ENCODE measurements around the gene TRAK1.

The TRAK1 gene

GRCh38 chr3:42229266-42229941 lies 138.2 kb downstream of the TRAK1 start:
- DNase-seq (ENCODE audit: low read depth in 2 of 2, low spot score in 1 of 2), result no peak

GRCh38 chr3:42229942-42230688 lies 139.0 kb downstream of the TRAK1 start:
- DNase-seq (ENCODE audit: low read depth in 2 of 2, low spot score in 1 of 2), result no peak

GRCh38 chr3:42230860-42231259 lies 139.7 kb downstream of the TRAK1 start:
- DNase-seq (ENCODE audit: low read depth in 2 of 2, low spot score in 1 of 2), result no peak

- DNase-seq (ENCODE audit: low read depth in 2 of 2, low spot score in 1 of 2), result no peak
Observed at GRCh38 chr3:42235532-42235931, 144.4 kb downstream of the TRAK1 start.

GRCh38 chr3:42236611-42237010 lies 145.5 kb downstream of the TRAK1 start:
- no peak for DNase-seq (ENCODE audit: low read depth in 2 of 2, low spot score in 1 of 2)

- DNase-seq (ENCODE audit: low read depth in 2 of 2, low spot score in 1 of 2), result no peak
Observed at GRCh38 chr3:42246091-42246490, 154.9 kb downstream of the TRAK1 start.

- DNase-seq (ENCODE audit: low read depth in 2 of 2, low spot score in 1 of 2), result peak; percentile 24 to 37
Observed at GRCh38 chr3:42247576-42248027, 156.4 kb downstream of the TRAK1 start.

GRCh38 chr3:42250761-42251160 lies 159.6 kb downstream of the TRAK1 start:
- no peak for DNase-seq (ENCODE audit: low read depth in 2 of 2, low spot score in 1 of 2)

- DNase-seq (ENCODE audit: low read depth in 2 of 2, low spot score in 1 of 2), result no peak
Observed at GRCh38 chr3:42254566-42254965, 163.4 kb downstream of the TRAK1 start.

GRCh38 chr3:42256135-42256819 lies 165.1 kb downstream of the TRAK1 start:
- DNase-seq (ENCODE audit: low read depth in 2 of 2, low spot score in 1 of 2), result no peak

- DNase-seq (ENCODE audit: low read depth in 2 of 2, low spot score in 1 of 2), result no peak
Observed at GRCh38 chr3:42257007-42257406, 165.8 kb downstream of the TRAK1 start.

- DNase-seq (ENCODE audit: low read depth in 2 of 2, low spot score in 1 of 2), result no peak
Observed at GRCh38 chr3:42262525-42262924, 171.4 kb downstream of the TRAK1 start.

GRCh38 chr3:42263354-42264346 lies 172.5 kb downstream of the TRAK1 start:
- DNase-seq (ENCODE audit: low read depth in 2 of 2, low spot score in 1 of 2), result no peak

GRCh38 chr3:42264399-42265058 lies 173.4 kb downstream of the TRAK1 start:
- no peak for DNase-seq (ENCODE audit: low read depth in 2 of 2, low spot score in 1 of 2)

GRCh38 chr3:42265059-42265991 lies 174.2 kb downstream of the TRAK1 start:
- no peak for DNase-seq (ENCODE audit: low read depth in 2 of 2, low spot score in 1 of 2)

- no peak for DNase-seq (ENCODE audit: low read depth in 2 of 2, low spot score in 1 of 2)
Observed at GRCh38 chr3:42266085-42266484, 174.9 kb downstream of the TRAK1 start, which contains the start of gene CCK. CCK (minus strand) TSS chr3:42266185; CDS start chr3:42263630, 2,555 bp downstream.

- DNase-seq (ENCODE audit: low read depth in 2 of 2, low spot score in 1 of 2), result no peak
Observed at GRCh38 chr3:42267878-42268277, 176.7 kb downstream of the TRAK1 start.

- DNase-seq (ENCODE audit: low read depth in 2 of 2, low spot score in 1 of 2), result no peak
Observed at GRCh38 chr3:42269647-42270046, 178.5 kb downstream of the TRAK1 start.

- no peak for DNase-seq (ENCODE audit: low read depth in 2 of 2, low spot score in 1 of 2)
Observed at GRCh38 chr3:42270561-42270960, 179.4 kb downstream of the TRAK1 start.
